Adrenal gland (tissue), 5 donors: ENCODE data around the gene CNTN1.

ENCODE experiments used
- CTCF ChIP-seq, 6 experiments: fragments of 450-650 bp in 4 of 6; fragments of 200-600 bp in 2 of 6; sonication (generic) in 1 of 6; IDR thresholded peaks; 1 replicate in 5 of 6; 2 replicates in 1 of 6; pipeline versions ENCODE4 v1.5.1 to v1.8.0; 2016 to 2021; ENCODE audit warnings: antibody characterized with exemption in 6 of 6, mild to moderate bottlenecking in 2 of 6, moderate library complexity in 1 of 6
- POLR2A ChIP-seq, 2 donors: fragments of 450-650 bp; IDR thresholded peaks; one replicate each; pipeline ENCODE4 v1.6.1; 2017; ENCODE audit warnings: antibody characterized with exemption in 2 of 2, mild to moderate bottlenecking in 2 of 2, moderate library complexity in 1 of 2
- donor health status: DM: no; HTN: no; CAD: no.

GRCh38 chr12:40793471-40793870, 101.2 kb downstream of the CNTN1 start:
- TF ChIP-seq CTCF (IDR thresholded peaks at IDR 0.05) (no peak), POLR2A (IDR thresholded peaks at IDR 0.05) (no peak)
